GM21619 (cell line): ENCODE data around the gene LRWD1.
"Not testable (repeated sequence)": the region's sequence is repeated elsewhere in the genome, so short reads cannot be mapped to it uniquely, and the experiment has no call there.

Experiments used
- ATAC-seq: cut with Tn5 transposase; IDR thresholded peaks from one replicate; pipeline ENCODE4 v1.9.1; 2021; ENCODE audit not compliant: unreplicated experiment

Gene LRWD1

DNA sequence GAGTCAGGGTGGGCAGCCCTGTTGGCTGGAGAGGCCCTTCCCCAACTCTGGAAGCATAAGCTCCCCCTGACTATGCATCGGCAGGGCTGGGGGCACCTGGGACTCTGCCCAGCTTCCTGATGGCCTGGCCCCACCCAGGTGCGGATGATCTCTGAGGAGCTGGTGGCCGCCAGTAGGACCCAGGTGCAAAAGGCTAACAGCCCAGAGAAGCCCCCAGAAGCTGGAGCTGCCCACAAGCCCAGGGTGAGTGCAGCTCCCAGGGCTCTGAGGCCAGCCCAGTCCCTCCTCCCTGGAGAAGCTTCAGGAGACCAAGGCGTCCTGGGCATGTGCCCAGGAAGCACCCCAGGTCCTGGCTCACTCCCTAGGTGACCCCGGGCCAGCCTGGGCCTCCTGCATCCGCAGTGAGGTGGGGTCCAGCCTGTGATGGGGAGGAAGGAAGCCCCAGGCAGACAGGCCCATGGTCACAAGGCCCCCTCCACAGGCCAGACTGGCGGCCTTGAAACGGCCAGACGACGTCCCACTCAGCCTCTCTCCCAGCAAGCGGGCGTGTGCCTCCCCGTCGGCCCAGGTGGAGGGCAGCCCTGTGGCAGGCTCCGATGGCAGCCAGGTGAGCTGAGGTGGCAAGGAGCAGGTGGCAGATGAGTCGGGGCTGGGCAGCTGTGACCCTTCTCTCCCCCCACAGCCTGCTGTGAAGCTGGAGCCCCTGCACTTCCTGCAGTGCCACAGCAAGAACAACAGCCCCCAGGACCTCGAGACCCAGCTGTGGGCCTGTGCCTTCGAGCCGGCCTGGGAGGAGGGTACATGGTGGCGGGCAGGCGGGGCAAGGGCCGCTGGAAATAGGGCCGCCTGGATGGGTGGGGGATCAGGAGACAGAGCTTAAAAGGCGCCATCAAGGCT is 3.0 kb downstream of the LRWD1 start:
- ATAC-seq, result no peak

GRCh38 chr7:102468478-102469350 is 3.9 kb downstream of the LRWD1 start:
- no peak for ATAC-seq

- ATAC-seq, result no peak
Observed at GRCh38 chr7:102469351-102469971, 4.7 kb downstream of the LRWD1 start.

DNA sequence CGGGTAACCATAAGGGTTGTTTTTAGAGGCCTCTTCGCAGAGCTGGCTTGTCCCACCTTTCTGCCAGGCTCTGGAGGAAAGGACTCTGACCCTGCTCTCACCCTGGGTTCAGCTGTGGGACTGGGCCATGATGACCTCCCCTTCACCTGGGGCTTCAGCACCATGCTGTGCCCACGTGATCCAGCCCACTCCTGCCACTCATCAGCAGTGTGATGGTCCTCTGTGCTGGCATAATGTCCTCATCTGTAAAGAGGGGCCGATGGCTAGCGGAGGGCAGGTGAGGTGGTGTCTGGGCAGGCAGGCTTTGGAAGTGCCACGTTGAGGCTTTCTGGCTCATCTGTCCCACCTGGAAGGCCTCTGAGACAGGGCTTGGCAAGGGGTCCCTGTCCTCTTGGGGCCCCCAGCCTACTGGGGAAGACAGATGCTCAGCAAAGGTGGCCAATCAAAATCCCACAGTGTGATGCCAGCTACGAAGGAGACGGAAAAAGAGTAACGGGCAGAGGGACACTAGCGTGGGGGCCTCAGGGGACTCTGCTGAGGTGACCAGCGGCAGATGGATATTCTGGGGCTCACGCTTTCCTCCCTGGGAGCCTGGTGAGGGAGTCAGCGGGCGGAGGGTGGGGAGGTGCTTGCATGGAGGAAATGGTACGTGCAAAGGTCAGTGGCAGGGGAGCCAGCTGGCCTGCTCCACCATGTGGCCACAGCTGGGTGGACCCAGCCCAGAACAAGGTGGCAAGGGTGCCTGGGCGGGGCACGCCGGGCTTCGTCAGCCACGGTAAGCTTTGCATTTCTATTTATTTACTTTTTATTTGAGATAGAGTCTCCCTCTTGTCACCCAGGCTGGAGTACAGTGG is 5.4 kb downstream of the LRWD1 start:
- ATAC-seq, result no peak

DNA sequence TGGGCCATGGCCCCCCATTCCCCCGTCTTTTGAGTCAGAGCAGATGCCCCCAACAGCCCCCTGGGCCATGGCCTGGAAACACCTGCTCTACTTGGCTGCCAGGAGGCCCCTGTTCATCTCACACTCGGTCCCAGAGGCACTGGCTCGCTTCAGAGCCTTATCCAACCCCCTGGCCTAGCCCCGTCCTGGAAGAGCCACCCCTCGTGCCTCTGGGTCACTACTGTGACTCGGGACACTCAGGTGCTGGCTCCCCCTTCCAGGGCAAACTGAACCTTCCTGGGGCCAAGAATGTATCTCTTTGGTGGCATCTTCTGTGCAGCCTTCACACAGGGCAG is 7.0 kb downstream of the LRWD1 start:
- ATAC-seq, result no peak

GRCh38 chr7:102472126-102473041 is 7.6 kb downstream of the LRWD1 start:
- ATAC-seq, result no peak

DNA sequence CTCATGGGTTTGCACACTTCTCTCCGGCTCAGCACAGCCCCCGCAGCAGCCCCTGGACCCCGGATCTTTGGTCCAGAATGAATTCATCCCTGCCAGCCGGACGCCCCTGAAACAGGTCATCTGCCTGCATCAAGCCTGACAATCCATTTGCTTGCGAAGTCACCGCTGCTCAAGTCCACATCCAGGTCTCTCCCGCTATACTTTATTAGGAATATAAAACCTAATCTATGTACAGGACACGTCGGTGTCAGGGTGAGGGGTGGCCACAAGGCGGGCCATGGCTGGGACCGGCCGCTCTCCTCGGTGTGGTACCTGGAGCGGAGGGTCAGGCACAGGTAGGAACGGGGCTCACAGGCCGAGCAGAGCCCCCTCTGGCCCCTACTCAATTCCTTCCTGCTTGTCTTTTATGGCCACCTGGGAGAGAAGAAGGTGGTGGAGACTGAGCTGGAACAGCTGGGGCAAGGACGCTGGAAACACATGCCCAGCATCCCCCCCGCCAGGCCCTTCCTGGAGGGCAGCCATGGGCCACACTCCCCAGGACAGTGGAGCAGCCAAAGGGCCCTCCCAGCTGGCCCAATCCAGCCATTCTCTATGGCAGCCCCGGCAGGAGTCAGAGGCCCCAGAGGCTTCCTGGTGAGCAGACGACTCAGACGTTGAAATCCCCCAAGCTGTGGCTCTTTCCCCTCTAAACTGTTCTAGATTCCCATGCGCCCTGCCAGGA is 8.6 kb downstream of the LRWD1 start:
- ATAC-seq, result no peak

- ATAC-seq, result not testable (repeated sequence)
Observed at GRCh38 chr7:102474116-102474515, 9.3 kb downstream of the LRWD1 start.

DNA sequence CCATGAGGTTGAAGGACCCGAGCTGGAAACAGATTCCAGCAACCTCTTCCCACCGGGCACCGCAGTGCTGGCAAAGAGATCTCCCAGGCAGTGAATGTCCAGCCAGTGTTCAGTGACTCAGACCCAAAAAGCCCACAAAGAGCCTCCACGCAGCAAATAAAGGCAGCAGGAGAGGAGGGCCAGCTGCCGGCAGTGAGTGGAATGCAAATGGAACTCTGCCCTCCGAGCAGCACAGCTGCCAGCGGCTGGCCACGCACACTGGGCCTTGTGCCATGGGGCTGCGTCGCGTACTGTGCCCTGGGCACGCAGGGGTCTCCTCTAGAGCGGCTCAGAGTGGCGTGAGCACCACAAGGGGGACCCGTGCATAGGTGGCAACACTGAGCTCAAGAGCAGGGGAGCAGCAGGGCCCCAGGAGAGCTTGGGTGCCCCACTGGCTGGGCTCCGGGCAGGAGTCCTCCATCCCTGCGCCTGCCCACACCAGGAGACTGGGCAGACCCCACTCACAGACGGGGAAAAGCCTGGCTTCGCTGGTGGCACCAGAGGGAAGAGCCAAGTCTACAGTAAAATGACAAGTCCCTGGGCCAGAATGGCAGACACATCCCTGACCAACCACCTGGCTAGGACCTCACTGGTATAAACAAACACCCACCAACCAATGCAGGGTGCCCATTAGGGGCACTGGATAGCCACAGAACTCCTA is 10.1 kb downstream of the LRWD1 start:
- ATAC-seq, result not testable (repeated sequence)

DNA sequence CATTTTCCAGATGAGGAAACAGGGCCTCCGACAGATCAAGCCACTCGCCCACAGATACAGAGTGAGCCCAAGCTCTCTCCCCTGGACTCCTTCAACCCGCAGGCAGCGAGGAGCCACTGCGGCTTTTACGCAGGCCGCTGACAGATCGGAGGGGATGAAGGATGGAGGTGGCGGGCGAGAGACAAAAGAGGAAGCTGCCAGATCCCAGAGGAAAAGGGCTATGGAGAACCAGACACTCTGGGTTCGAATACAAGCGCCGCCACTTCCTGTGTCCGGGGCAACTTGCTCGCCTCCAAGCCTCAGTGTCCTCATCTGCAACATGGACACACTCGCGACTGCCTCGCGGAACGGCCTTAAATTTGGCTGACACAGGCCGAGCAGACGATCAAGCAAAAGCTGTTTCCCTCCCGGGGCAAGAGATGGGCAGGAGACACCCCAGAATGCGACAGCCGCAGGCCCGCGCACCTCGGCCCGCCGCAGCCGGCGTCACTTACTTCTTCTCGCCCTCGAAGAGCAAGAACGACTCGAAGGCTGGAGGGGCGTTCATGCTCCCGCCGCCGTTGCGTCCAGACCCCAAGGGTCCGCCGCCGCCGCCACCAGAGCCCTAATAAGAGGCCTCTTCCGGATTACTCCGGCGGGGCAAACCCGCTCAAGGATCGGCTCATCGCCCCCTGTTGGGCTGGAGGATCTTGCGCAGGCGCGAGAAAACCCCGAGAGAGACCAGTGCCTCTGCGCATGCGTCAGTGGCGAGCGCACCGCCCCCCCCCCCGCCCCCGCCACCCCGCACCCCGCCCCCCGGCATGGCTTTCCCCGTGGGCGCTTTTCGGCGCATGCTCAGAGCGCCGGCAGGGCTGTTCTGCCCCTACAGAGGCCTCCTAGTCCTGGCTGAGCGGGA is 13.8 kb downstream of the LRWD1 start, which contains the start of gene POLR2J:
POLR2J (minus strand) TSS at position 609 of the 895 bp plus-strand sequence; CDS start at position 547, 62 bp downstream.
- ATAC-seq, result peak; percentile 75

DNA sequence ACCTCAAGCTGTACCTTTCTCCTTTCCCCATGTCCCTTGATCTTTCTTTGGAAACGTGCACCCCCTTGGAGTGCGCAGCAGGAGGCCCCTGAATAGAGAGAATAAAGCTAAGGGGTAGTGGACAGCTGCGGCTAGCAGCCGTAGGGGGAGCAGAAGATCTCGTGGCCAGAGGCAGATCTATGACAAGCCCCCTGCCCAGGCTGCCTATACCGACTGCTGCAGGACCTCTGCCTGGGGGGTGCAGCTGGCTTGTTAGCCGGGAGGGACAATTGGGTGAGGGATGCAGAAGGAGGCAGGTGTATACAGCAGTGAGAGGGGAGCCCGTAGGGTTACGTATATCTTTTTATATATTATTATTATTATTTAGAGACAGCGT is 14.4 kb downstream of the LRWD1 start:
- ATAC-seq, result peak; percentile 36

DNA sequence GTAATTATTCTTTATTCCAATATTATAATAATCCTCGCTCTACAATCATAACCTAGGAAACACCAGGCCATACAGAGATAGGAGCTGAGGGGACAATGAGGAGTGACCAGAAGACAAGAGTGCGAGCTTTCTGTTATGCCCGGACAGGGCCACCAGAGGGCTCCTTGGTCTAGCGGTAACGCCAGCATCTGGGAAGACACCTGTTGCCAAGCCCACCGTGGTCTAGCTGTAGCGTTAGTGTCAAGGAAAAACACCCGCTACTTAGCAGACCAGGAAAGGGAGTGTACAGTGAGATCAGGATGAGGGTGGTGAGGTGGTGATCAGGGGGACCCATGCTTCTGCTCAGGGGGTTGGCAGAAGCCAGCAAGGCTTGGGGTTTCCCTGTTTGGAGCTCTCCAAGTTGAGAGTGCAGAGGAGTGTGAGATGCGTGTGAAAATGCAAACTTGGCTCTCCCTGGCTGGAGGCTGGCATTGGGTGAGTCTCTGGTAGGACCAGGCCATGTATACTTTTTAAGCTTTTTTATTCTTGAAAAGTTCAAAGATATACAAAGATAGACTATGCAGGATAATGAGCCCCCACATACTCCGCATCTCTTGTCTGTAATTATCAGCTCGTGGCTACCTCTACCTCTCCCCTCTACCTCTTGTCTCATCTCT is 15.3 kb downstream of the LRWD1 start:
- not testable (repeated sequence) for ATAC-seq

DNA sequence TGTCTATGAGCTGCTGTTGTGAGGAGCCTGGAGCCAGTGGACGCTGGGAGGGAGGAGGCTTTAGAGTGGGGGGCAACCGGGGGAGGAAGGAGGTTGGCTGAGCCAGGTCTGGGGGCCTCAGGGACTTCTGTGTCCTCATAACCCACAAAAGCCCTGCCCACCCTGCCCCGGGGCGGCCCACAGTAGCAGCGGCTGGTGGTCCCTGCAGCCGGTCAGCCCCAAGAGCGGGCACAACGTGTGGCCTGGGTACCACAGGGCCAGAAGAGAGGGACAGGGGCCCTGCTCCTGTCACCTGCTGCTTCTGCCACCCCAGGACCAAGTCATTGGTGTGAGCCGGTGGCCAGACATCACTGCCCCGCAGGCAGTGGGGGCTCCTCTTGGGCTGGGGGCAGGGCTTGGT is 17.2 kb downstream of the LRWD1 start:
- not testable (repeated sequence) for ATAC-seq

DNA sequence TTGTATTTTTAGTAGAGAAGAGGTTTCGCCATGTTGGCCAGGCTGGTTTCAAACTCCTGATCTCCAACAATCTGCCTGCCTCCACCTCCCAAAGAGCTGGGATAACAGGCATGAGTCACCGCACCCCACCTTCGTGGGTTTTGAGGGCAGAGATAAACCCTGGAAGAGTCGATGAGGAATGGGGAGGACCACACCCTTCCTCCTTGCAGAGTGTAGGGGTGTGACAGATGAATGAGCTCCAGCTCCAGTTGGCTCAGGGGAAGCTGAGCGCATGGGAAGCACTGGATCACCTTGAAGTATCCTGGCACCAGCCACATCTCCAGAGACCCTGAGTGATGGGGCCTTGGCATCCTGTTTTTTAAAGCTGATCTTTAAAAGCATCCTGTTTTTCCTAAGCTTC is 19.5 kb downstream of the LRWD1 start:
- not testable (repeated sequence) for ATAC-seq

DNA sequence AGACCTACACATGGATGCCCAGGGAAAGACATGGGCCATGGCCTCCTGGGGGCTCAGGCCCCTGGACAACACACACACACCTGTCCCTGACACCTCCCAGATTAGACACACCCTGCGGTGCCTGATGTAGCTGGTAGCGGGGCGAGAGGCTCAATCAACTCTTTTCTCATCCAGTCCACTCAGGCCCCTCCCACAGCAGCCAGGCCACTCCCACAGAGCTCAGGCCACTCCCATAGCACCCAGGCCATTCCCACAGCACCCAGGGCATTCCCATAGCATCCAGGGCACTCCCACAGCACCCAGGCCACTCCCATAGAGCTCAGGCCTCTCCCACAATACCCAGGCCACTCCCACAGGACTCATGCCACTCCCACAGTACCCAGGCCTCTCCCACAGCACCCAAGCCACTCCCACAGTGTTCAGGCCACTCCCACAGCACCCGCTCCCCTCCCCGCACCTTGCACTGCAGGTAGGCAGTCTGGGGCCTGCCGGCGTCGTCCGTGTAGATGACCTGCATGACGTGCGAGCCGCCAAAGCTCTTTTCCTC is 25.8 kb downstream of the LRWD1 start:
- ATAC-seq, result not testable (repeated sequence)

GRCh38 chr7:102493220-102493935 is 28.6 kb downstream of the LRWD1 start:
- peak; percentile 63 for ATAC-seq
